LNCaP clone FGC (cell line): ENCODE measurements around the gene WBP11.

Experiments used
- DNase-seq: peaks from one replicate; pipeline ENCODE4 v3.0.0-alpha.2; 2011; ENCODE audit warnings: low read depth
- H3K4me3 ChIP-seq: 2 replicates; pipeline ENCODE4 v1.5.1; 2011; ENCODE audit warnings: mild to moderate bottlenecking, low read depth, low read length, control low read depth
- TF ChIP-seq, protein P1 (sequence below): IDR thresholded peaks from 2 replicates; pipeline ENCODE4 v1.5.1; 2012; ENCODE audit warnings: mild to moderate bottlenecking; ENCODE audit not compliant: control insufficient read depth, insufficient read depth; ENCODE audit errors: extremely low read depth

The WBP11 gene

DNA sequence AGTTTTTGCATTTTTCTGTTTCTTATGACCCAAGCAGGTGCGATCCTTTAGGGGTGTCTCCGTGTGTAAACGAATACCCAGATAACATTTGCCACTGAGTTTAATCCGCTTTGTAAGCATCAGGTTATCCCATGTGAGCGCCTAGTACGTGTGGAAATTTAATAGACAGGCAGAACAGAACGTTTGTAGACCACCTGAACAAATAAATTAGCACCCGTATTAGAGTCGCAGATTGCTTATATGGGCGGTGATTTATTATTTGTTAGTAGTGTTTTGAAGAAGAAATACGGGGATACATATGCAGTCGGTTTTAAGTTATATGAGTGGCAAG lies 517 bp upstream of the WBP11 start:
- TF ChIP-seq, protein P1, sequence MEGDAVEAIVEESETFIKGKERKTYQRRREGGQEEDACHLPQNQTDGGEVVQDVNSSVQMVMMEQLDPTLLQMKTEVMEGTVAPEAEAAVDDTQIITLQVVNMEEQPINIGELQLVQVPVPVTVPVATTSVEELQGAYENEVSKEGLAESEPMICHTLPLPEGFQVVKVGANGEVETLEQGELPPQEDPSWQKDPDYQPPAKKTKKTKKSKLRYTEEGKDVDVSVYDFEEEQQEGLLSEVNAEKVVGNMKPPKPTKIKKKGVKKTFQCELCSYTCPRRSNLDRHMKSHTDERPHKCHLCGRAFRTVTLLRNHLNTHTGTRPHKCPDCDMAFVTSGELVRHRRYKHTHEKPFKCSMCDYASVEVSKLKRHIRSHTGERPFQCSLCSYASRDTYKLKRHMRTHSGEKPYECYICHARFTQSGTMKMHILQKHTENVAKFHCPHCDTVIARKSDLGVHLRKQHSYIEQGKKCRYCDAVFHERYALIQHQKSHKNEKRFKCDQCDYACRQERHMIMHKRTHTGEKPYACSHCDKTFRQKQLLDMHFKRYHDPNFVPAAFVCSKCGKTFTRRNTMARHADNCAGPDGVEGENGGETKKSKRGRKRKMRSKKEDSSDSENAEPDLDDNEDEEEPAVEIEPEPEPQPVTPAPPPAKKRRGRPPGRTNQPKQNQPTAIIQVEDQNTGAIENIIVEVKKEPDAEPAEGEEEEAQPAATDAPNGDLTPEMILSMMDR = no peak
- peak overlapping the region; percentile 92 for H3K4me3 ChIP-seq
- DNase-seq = no peak

DNA sequence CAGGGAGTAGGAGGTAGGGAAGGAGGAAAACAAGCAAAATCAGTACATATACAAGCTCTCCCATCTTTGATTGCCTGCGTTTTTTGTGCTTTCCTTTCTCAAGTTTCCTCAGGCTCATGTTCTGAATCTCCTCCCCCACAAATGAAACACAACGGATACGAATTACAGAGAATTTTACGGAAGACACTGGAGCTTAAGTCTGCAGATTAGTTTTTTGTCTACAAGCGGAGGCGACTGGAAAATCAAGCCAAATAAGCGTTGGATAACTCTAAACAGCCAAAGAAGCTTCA lies 612 bp downstream of the WBP11 start:
- peak overlapping the region; percentile 92 for H3K4me3 ChIP-seq
- no peak for DNase-seq
- TF ChIP-seq, protein P1 = no peak

DNA sequence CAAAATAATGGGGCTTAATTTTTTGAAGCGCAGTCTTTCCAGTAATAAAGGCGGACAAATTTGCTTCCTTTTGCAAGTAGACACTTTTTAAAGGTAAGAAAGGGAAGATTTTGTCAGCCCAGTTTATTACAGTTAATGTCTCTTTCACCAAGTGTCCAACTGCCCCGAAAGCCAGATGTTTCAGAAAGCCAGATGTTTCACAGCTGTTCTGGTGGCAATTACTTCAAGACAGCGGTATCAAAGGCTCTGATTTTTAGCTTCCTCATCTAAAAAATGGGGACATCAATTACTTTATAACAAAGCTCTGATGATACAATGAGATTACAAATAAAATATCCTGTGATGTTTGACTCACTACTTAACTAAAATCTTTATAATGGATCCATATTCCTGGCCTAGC lies 1.0 kb downstream of the WBP11 start:
- TF ChIP-seq, protein P1 = no peak
- H3K4me3 ChIP-seq = peak overlapping the region; percentile 92
- DNase-seq = no peak

DNA sequence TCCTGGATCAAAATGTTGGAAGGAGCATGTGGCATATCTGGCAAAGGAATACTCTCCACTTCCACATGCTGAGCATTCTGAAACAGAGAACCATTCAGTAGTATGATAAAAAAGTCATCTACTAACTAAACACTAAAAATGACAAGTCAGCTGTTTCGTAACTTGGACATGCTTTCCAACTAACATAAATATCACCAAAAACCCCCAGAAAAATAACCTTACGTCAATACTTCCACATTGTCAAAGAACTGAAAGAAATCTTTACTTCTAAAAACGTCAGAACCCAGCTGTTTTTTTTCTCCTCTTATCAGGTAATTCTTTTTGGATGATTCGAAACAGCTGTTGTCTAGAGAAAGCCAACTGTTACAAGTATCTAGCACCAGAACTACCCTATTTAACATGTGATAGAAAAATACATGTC lies 8.2 kb downstream of the WBP11 start:
- H3K4me3 ChIP-seq = no peak overlapping the region
- TF ChIP-seq, protein P1 = no peak
- no peak for DNase-seq

DNA sequence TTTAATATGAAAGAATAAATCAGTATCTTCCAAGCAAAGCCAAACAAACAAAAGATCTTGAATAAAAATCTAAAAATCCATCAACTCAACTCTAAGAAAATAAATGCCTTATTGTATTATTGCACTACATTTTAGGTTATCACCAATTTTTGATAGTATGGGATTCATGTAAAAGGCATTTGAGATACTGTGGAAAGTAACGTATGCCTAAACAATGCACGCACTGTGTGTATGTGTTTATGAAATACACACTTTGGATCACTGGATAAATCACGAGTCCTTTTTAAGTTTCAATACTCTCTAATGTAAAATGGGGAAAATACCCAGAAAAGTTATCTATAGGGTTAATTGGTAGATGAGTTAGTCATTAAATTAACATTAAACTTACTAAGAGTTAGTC lies 17.7 kb downstream of the WBP11 start:
- TF ChIP-seq, protein P1 = no peak

DNA sequence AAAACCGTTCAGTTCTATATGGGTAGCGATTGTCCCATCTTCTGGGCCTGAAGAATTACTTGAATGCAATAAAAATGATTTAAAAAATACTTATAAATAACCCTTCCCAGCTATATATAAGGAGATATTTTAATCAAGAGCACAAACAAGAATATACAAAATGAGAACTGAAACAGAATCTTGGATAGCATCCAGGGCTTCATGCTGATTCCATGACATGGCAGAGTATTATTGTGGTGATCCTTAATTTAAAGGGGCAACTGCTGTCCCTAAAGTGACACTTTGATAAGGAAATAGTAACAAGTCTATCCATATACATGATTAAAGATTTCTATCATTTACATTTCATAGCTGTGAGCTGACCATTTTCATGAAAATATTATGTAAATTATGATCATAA lies 18.8 kb downstream of the WBP11 start:
- TF ChIP-seq, protein P1 = no peak
- no peak for DNase-seq
- no peak overlapping the region for H3K4me3 ChIP-seq

More for the DNA sequence above, 17.7 kb downstream of the WBP11 start:
- DNase-seq = no peak
- no peak overlapping the region for H3K4me3 ChIP-seq

DNA sequence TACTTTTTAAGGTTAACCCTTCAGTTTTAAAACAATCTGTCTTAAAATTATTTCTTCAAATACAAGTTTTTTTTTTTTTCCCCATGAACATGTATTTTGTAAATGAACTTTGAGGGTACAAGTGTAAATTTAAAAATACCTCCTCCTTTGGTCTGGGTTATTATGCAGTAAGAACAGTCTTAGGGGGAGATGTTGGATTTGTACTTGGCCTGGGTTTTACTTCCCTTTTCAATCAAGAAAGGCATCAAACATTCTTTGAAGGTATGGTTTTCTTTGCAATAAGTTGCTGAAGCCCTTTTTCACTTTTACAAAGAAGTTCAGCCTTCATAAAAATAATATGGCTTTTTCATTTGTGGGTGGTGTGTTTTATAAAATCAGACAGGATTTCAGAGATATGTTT lies 20.5 kb downstream of the WBP11 start:
- TF ChIP-seq, protein P1 = no peak
- DNase-seq = no peak
- no peak overlapping the region for H3K4me3 ChIP-seq
